OCI-LY7 (cell line): Measurements from ENCODE around the gene UNKL. TPM values are rescaled to one million over a fixed set of nuclear protein-coding genes. Genes with fewer than 3 reads are reported as not detected.

Experiments
- BruUV-seq: library from RNA; stranded (reverse); fragments of 400-500 nt; replicated peaks from 2 replicates; lab custom pipeline; 2021; lab: Mats Ljungman, UMichigan
- CTCF ChIA-PET: fragments of 300-600 bp; sonication (Branson Sonifier 250); formaldehyde crosslinking; loops from one replicate; lab custom pipeline; 2022; ENCODE audit warnings: antibody characterized with exemption; ENCODE audit not compliant: unreplicated experiment; lab: Charles Lee
- POLR2A ChIA-PET: fragments of 300-600 bp; sonication (Branson Sonifier 250); formaldehyde crosslinking; loops from one replicate; lab custom pipeline; 2022; ENCODE audit warnings: antibody characterized with exemption; lab: Charles Lee
- DNase-seq: peaks from one replicate; pipeline ENCODE4 v3.0.0-alpha.2; 2015; ENCODE audit warnings: low spot score
- H2AFZ ChIP-seq: fragments of 200-600 bp; sonication (generic), shearing (Covaris generic); 2 replicates; pipeline ENCODE4 v1.6.1; 2014; ENCODE audit warnings: mild to moderate bottlenecking, antibody characterized with exemption, low read length, moderate library complexity
- H3K27ac ChIP-seq: fragments of 200-600 bp; sonication (generic); 2 replicates; pipeline ENCODE4 v1.5.1; 2014; ENCODE audit warnings: mixed run types, low read depth, mild to moderate bottlenecking, moderate library complexity, low read length, inconsistent platforms; ENCODE audit not compliant: poor library complexity, severe bottlenecking
- H3K36me3 ChIP-seq: fragments of 200-600 bp; sonication (generic); 2 replicates; pipeline ENCODE4 v1.6.1; 2014; ENCODE audit warnings: mild to moderate bottlenecking, antibody characterized with exemption, low read length, moderate library complexity, mixed read lengths; ENCODE audit not compliant: insufficient read depth
- H3K4me1 ChIP-seq: fragments of 200-600 bp; sonication (generic); 2 replicates; pipeline ENCODE4 v1.5.1; 2014; ENCODE audit warnings: mild to moderate bottlenecking, low read length; ENCODE audit not compliant: insufficient read depth, poor library complexity, severe bottlenecking
- H3K4me2 ChIP-seq: fragments of 200-600 bp; sonication (generic); 2 replicates; pipeline ENCODE4 v1.6.1; 2014; ENCODE audit warnings: mild to moderate bottlenecking, low read length
- H3K4me3 ChIP-seq: fragments of 200-600 bp; sonication (generic); 2 replicates; pipeline ENCODE4 v1.5.1; 2014; ENCODE audit warnings: mild to moderate bottlenecking, low read depth, low read length; ENCODE audit not compliant: poor library complexity, severe bottlenecking
- H3K79me2 ChIP-seq: fragments of 200-600 bp; sonication (generic); 2 replicates; pipeline ENCODE4 v1.6.1; 2016; ENCODE audit warnings: low read depth, mild to moderate bottlenecking, low read length, moderate library complexity, mixed read lengths; ENCODE audit not compliant: insufficient read depth
- H3K9me2 ChIP-seq: fragments of 200-600 bp; sonication (generic); 2 replicates; pipeline ENCODE4 v1.6.1; 2016; ENCODE audit warnings: mild to moderate bottlenecking, low read length, mixed read lengths; ENCODE audit not compliant: insufficient read depth
- H3K9me3 ChIP-seq: fragments of 200-600 bp; sonication (generic); 2 replicates; pipeline ENCODE4 v1.6.1; 2014; ENCODE audit warnings: mild to moderate bottlenecking, mixed run types, low read length, mixed read lengths
- H4K20me1 ChIP-seq: fragments of 200-600 bp; sonication (generic); 2 replicates; pipeline ENCODE4 v1.6.1; 2014; ENCODE audit warnings: mild to moderate bottlenecking, antibody characterized with exemption, low read length, moderate library complexity, mixed read lengths; ENCODE audit not compliant: insufficient read depth
- EZH2phosphoT487 ChIP-seq: fragments of 200-600 bp; sonication (generic); IDR thresholded peaks from 2 replicates; pipeline ENCODE4 v1.6.1; 2018; ENCODE audit warnings: low read depth, borderline replicate concordance, mild to moderate bottlenecking, mixed run types, antibody characterized with exemption, low read length, moderate library complexity, mixed read lengths
- intact Hi-C: fragments of 100-400 bp; cut with micrococcal nuclease; formaldehyde crosslinking; loops from one replicate; pipeline ENCODE4 v1.10.0; 2022; ENCODE audit not compliant: unreplicated experiment
- total RNA-seq, 2 experiments: library from RNA; depleted of rRNA in 1 of 2; stranded (reverse); fragments of >200 nt in 1 of 2; shearing (Covaris generic) in 1 of 2; gene quantifications; 2 replicates each; pipeline ENCODE4 v1.2.3, GENCODE V29; 2014 to 2022
- TF ChIP-seq, protein P1 (sequence below): fragments of 200-600 bp; sonication (generic); conservative IDR thresholded peaks from 2 replicates; pipeline ENCODE4 v1.5.1; 2014; ENCODE audit warnings: mild to moderate bottlenecking, antibody characterized with exemption, low read length, moderate library complexity, mixed read lengths

Gene UNKL
- total RNA-seq, 2 experiments from 2014 or later: 31.0 to 33.7 TPM

DNA sequence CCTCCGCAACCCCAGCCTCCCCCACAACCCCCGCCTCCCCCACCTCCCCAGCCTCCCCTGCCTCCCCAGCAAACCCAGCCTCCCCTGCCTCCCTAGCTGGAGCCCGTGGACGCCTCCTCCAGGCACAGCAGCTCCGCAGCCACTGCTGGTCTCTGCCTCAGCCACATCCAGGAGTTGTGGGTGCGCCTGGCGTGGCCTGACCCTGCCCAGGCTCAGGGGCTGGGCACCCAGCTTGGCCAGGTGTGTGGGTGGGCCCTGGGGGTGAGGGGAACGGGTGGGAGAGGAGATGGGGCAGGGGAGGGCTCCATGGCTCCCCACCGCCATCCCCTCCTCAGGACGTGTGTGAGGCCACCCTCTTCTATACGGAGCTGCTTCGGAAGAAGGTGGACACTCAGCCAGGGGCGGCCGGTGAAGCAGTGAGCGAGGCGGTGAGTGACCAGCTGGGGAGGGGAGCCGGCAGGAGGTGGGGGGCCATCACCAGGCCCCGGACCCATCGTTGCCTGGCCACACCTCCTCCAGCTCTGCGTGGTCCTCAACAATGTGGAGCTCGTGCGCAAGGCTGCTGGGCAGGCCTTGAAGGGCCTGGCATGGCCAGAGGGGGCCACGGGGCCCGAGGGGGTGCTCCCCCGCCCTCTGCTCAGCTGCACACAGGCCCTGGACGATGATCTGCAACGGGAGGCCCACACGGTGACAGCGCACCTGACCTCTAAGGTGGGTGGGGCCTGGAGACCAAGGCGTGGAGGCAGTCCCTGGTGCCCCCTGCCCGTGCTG is 68.7 kb downstream of the UNKL start:
- no peak overlapping the region for H3K27ac ChIP-seq
- BruUV-seq: no TSS peak
- H3K79me2 ChIP-seq: peaks cover under 1% of the 10 kb centered on the region; the same call in 1 of the 2 replicates
- H3K36me3 ChIP-seq: peaks cover 15% of the 10 kb centered on the region; the same call in 1 of the 2 replicates
- no peak overlapping the region for H3K4me3 ChIP-seq
- H4K20me1 ChIP-seq: no peaks in the 10 kb centered on the region
- no peak overlapping the region for H2AFZ ChIP-seq
- H3K4me1 ChIP-seq: peaks cover 24% of the 10 kb centered on the region
- intact Hi-C loops: no loop called here
- H3K9me2 ChIP-seq: no peaks in the 10 kb centered on the region
- no peak overlapping the region for H3K4me2 ChIP-seq
- no peak for DNase-seq
- POLR2A ChIA-PET: no interaction called here
- TF ChIP-seq, protein P1, sequence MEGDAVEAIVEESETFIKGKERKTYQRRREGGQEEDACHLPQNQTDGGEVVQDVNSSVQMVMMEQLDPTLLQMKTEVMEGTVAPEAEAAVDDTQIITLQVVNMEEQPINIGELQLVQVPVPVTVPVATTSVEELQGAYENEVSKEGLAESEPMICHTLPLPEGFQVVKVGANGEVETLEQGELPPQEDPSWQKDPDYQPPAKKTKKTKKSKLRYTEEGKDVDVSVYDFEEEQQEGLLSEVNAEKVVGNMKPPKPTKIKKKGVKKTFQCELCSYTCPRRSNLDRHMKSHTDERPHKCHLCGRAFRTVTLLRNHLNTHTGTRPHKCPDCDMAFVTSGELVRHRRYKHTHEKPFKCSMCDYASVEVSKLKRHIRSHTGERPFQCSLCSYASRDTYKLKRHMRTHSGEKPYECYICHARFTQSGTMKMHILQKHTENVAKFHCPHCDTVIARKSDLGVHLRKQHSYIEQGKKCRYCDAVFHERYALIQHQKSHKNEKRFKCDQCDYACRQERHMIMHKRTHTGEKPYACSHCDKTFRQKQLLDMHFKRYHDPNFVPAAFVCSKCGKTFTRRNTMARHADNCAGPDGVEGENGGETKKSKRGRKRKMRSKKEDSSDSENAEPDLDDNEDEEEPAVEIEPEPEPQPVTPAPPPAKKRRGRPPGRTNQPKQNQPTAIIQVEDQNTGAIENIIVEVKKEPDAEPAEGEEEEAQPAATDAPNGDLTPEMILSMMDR: no peak
- TF ChIP-seq EZH2phosphoT487: no peak
- CTCF ChIA-PET: no interaction called here
- no peaks in the 10 kb centered on the region for H3K9me3 ChIP-seq

DNA sequence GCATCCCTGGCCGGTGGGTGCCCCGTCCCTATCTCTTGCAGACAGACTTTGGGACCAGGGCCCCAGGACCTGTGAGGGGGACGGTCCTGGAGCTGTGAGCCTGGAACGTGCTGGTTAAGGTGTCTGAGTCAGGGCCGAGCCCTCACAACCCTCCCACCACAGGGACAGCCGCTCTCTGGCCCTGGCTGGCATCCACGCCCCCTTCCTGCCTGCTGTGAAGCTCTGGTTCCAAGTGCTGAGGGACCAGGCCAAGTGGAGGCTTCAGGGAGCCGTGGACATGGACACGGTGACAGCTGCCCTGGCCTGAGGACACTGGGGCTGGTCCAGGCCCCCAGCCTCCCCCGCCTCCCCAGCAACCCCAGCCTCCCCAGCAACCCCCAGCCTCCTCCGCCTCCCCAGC is 69.4 kb downstream of the UNKL start:
- no peak for TF ChIP-seq EZH2phosphoT487
- TF ChIP-seq, protein P1: no peak
- no peaks in the 10 kb centered on the region for H3K79me2 ChIP-seq
- no TSS peak for BruUV-seq
- H4K20me1 ChIP-seq: no peaks in the 10 kb centered on the region
- H3K27ac ChIP-seq: no peak overlapping the region
- H3K36me3 ChIP-seq: peaks cover 14% of the 10 kb centered on the region; the same call in 1 of the 2 replicates
- H2AFZ ChIP-seq: no peak overlapping the region
- CTCF ChIA-PET: no interaction called here
- DNase-seq: no peak
- intact Hi-C loops: no loop called here
- no peak overlapping the region for H3K4me3 ChIP-seq
- H3K9me3 ChIP-seq: no peaks in the 10 kb centered on the region
- peaks cover 18% of the 10 kb centered on the region for H3K4me1 ChIP-seq
- no peaks in the 10 kb centered on the region for H3K9me2 ChIP-seq
- H3K4me2 ChIP-seq: no peak overlapping the region
- POLR2A ChIA-PET: no interaction called here

DNA sequence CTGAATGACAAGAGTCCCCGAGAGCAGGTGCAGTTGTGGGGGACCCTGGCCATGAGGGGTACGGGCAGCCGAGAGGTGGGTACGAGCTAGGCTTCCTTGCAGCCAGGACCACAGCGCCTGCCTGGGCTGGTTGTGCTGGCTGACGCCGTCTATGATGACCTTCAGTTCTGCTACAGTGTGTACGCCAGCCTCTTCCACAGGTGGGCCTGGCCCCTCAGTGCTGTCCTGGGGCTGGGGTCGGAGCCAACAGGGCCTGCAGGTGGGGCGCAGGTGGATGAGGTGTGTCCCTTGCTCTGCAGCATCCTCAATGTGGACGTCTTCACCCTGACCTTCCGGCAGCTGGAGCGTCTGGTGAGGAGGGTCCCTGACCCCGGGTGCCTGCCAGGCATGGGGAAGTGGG is 70.0 kb downstream of the UNKL start:
- BruUV-seq: no TSS peak
- H3K9me2 ChIP-seq: no peaks in the 10 kb centered on the region
- intact Hi-C loops: no loop called here
- H3K4me3 ChIP-seq: no peak overlapping the region
- ChIA-PET CTCF (no interaction called here), POLR2A (no interaction called here)
- no peak overlapping the region for H3K27ac ChIP-seq
- H4K20me1 ChIP-seq: no peaks in the 10 kb centered on the region
- H3K79me2 ChIP-seq: no peaks in the 10 kb centered on the region
- H3K4me2 ChIP-seq: no peak overlapping the region
- H3K4me1 ChIP-seq: peaks cover 18% of the 10 kb centered on the region
- peaks cover 12% of the 10 kb centered on the region; the same call in 1 of the 2 replicates for H3K36me3 ChIP-seq
- DNase-seq: no peak
- TF ChIP-seq, protein P1: no peak
- TF ChIP-seq EZH2phosphoT487: no peak
- H2AFZ ChIP-seq: no peak overlapping the region
- no peaks in the 10 kb centered on the region for H3K9me3 ChIP-seq
